Liver (tissue), 9 donors: ENCODE data around the gene NR2F6. TPM values are rescaled to one million over a fixed set of nuclear protein-coding genes. Genes with fewer than 3 reads are reported as not detected.
A peak's percentile ranks its signal among the peaks of the same experiment; 100 is the strongest.

ENCODE experiments used
- DNase-seq: peaks from one replicate; pipeline ENCODE4 v3.0.0-alpha.2; 2017; ENCODE audit warnings: low spot score
- H3K27ac ChIP-seq, 2 donors: one replicate each; pipeline ENCODE4 v1.7.0; 2013; ENCODE audit warnings: inconsistent platforms in 2 of 2, low read length in 2 of 2, control low read depth in 1 of 2, low read depth in 1 of 2, mild to moderate bottlenecking in 1 of 2
- H3K27me3 ChIP-seq, 4 donors: one replicate each; pipeline versions ENCODE4 v1.6.1 to v1.7.0; 2013; ENCODE audit warnings: low read length in 3 of 4, inconsistent platforms in 1 of 4, mild to moderate bottlenecking in 1 of 4, moderate library complexity in 1 of 4; ENCODE audit not compliant: control insufficient read depth in 4 of 4, insufficient read depth in 4 of 4
- H3K36me3 ChIP-seq, 4 donors: one replicate each; pipeline versions ENCODE4 v1.6.1 to v1.7.0; 2013; ENCODE audit warnings: low read length in 3 of 4, mild to moderate bottlenecking in 3 of 4, low read depth in 1 of 4, moderate library complexity in 1 of 4; ENCODE audit not compliant: control insufficient read depth in 4 of 4, insufficient read depth in 3 of 4
- H3K4me1 ChIP-seq, 4 donors: one replicate each; pipeline versions ENCODE4 v1.6.1 to v1.7.0; 2013; ENCODE audit warnings: low read length in 3 of 4, mild to moderate bottlenecking in 3 of 4, moderate library complexity in 1 of 4; ENCODE audit not compliant: control insufficient read depth in 4 of 4, insufficient read depth in 4 of 4
- H3K4me3 ChIP-seq, 3 donors: one replicate each; pipeline versions ENCODE4 v1.6.1 to v1.7.0; 2013; ENCODE audit warnings: low read length in 3 of 3, control low read depth in 1 of 3, low read depth in 1 of 3, mild to moderate bottlenecking in 1 of 3
- H3K9ac ChIP-seq, 2 donors: one replicate each; pipeline ENCODE4 v1.7.0; 2013; ENCODE audit warnings: low read length in 2 of 2, mild to moderate bottlenecking in 2 of 2, moderate library complexity in 2 of 2, control low read depth in 1 of 2, low read depth in 1 of 2
- H3K9me3 ChIP-seq, 4 donors: one replicate each; pipeline versions ENCODE4 v1.6.1 to v1.7.0; 2013; ENCODE audit warnings: low read length in 3 of 4; ENCODE audit not compliant: control insufficient read depth in 4 of 4
- ATF3 ChIP-seq: IDR thresholded peaks from 2 replicates; pipeline ENCODE4 v1.6.1; 2016; ENCODE audit warnings: antibody characterized with exemption
- CTCF ChIP-seq: fragments of 150-350 bp; IDR thresholded peaks from 2 replicates; pipeline ENCODE4 v1.5.1; 2017; ENCODE audit warnings: improper control_type of control experiment, low read depth, low read length; ENCODE audit not compliant: missing input control
- EGR1 ChIP-seq, 2 donors: IDR thresholded peaks; 2 replicates each; pipeline ENCODE4 v1.6.1; 2016 to 2018; ENCODE audit warnings: antibody characterized with exemption in 2 of 2, low read depth in 2 of 2
- FOXA1 ChIP-seq: IDR thresholded peaks from 2 replicates; pipeline ENCODE4 v1.6.1; 2016; ENCODE audit warnings: antibody characterized with exemption
- FOXA2 ChIP-seq: IDR thresholded peaks from 2 replicates; pipeline ENCODE4 v1.6.1; 2016; ENCODE audit warnings: antibody characterized with exemption
- GABPA ChIP-seq, 2 donors: IDR thresholded peaks in 1 of 2; conservative IDR thresholded peaks in 1 of 2; 2 replicates each; pipeline ENCODE4 v1.6.1; 2016; ENCODE audit warnings: antibody characterized with exemption in 2 of 2, mild to moderate bottlenecking in 1 of 2, moderate library complexity in 1 of 2
- HNF4A ChIP-seq, 2 donors: conservative IDR thresholded peaks; 2 replicates each; pipeline ENCODE4 v1.6.1; 2016; ENCODE audit warnings: antibody characterized with exemption in 2 of 2, mild to moderate bottlenecking in 2 of 2
- HNF4G ChIP-seq: IDR thresholded peaks from 2 replicates; pipeline ENCODE4 v1.6.1; 2016; ENCODE audit warnings: antibody characterized with exemption
- JUND ChIP-seq, 2 donors: IDR thresholded peaks; 2 replicates each; pipeline ENCODE4 v1.6.1; 2016; ENCODE audit warnings: antibody characterized with exemption in 2 of 2
- MAX ChIP-seq: IDR thresholded peaks from 2 replicates; pipeline ENCODE4 v1.6.1; 2016; ENCODE audit warnings: antibody characterized with exemption
- NR2F2 ChIP-seq: IDR thresholded peaks from 2 replicates; pipeline ENCODE4 v1.6.1; 2016; ENCODE audit warnings: antibody characterized with exemption
- RAD21 ChIP-seq, 2 donors: IDR thresholded peaks; 2 replicates each; pipeline ENCODE4 v1.6.1; 2016; ENCODE audit warnings: antibody characterized with exemption in 2 of 2, mild to moderate bottlenecking in 2 of 2
- REST ChIP-seq: IDR thresholded peaks from 2 replicates; pipeline ENCODE4 v1.6.1; 2016; ENCODE audit warnings: antibody characterized with exemption, mild to moderate bottlenecking
- RXRA ChIP-seq, 2 donors: IDR thresholded peaks; 2 replicates each; pipeline ENCODE4 v1.6.1; 2017 to 2018; ENCODE audit warnings: antibody characterized with exemption in 2 of 2, mild to moderate bottlenecking in 1 of 2
- SP1 ChIP-seq: IDR thresholded peaks from 2 replicates; pipeline ENCODE4 v1.6.1; 2018; ENCODE audit warnings: antibody characterized with exemption, mild to moderate bottlenecking
- TAF1 ChIP-seq: conservative IDR thresholded peaks from 2 replicates; pipeline ENCODE4 v1.6.1; 2016; ENCODE audit warnings: antibody characterized with exemption, mild to moderate bottlenecking
- YY1 ChIP-seq: IDR thresholded peaks from 2 replicates; pipeline ENCODE4 v1.6.1; 2016; ENCODE audit warnings: antibody characterized with exemption, mild to moderate bottlenecking
- ZBTB33 ChIP-seq: IDR thresholded peaks from 2 replicates; pipeline ENCODE4 v1.6.1; 2016; ENCODE audit warnings: antibody characterized with exemption
- WGBS: extraction: QIAGEN DNeasy Blood & Tissue Kit; methylation state at CpG from one replicate; pipeline ENCODE4 v1.1.7; 2013; 5-methylcytosine and 5-hydroxymethylcytosine counted together
- polyA plus RNA-seq, 2 donors: library from polyadenylated mRNA; stranded (reverse) in 1 of 2; unstranded in 1 of 2; fragments of 200-250 nt in 1 of 2; fragments of >200 nt in 1 of 2; fragmentation: Nextera tagmentation in 1 of 2; extraction: Ambion mirVana in 1 of 2; gene quantifications; one replicate each; pipeline versions ENCODE4 v1.2.1 to v1.2.3, GENCODE V29; 2013 to 2015
- total RNA-seq, 2 donors: library from RNA; depleted of rRNA; stranded (reverse); fragments of >200 nt; gene quantifications; one replicate each; pipeline ENCODE4 v1.2.3, GENCODE V29; 2014
- donor health status: healthy.
- donor health status: healthy.
- donor health status: healthy.
- donor health status: healthy.
- donor health status: healthy.

NR2F6 gene
- total and polyA plus RNA-seq, 4 donors: 30.5 to 86.1 (median 52.6) TPM

GRCh38 chr19:17242431-17243208 is 3.1 kb downstream of the NR2F6 start:
- WGBS: 33% methylated on average over 8 of the region's 8 CpGs
- Histone ChIP-seq H3K9me3 (no peaks in the 10 kb centered on the region), H3K4me3 (peak overlapping the region; percentile 75 to 89 (median 88)), H3K9ac (peak overlapping the region; percentile 12 to 52), H3K36me3 (peaks cover 2 to 5% (median 4%) of the 10 kb centered on the region in 4 donors), H3K27me3 (no peaks in the 10 kb centered on the region), H3K27ac (peak overlapping the region; percentile 81), H3K4me1 (peaks cover 22 to 71% (median 66%) of the 10 kb centered on the region in 4 donors)
- no peak for TF ChIP-seq ATF3
- no peak for TF ChIP-seq SP1
- no peak for TF ChIP-seq GABPA (IDR thresholded peaks at IDR 0.05 in 1 of 2, conservative IDR thresholded peaks at IDR 0.05 in 1 of 2)
- TF ChIP-seq TAF1: no peak
- TF ChIP-seq FOXA1: no peak
- TF ChIP-seq REST: no peak
- no peak for TF ChIP-seq JUND (IDR thresholded peaks at IDR 0.05)
- TF ChIP-seq CTCF: no peak
- no peak for TF ChIP-seq HNF4G
- TF ChIP-seq NR2F2: no peak
- no peak for TF ChIP-seq FOXA2
- TF ChIP-seq EGR1 (IDR thresholded peaks at IDR 0.05; ENCODE audit: low read depth in 2 of 2): no peak
- no peak for TF ChIP-seq RAD21 (IDR thresholded peaks at IDR 0.05)
- no peak for TF ChIP-seq HNF4A (conservative IDR thresholded peaks at IDR 0.05)
- no peak for TF ChIP-seq ZBTB33
- TF ChIP-seq MAX: no peak
- TF ChIP-seq YY1: no peak
- TF ChIP-seq RXRA (IDR thresholded peaks at IDR 0.05): no peak
- DNase-seq: no peak
